ENCODE data around the gene TAF4B.
"Not testable (repeated sequence)": the region's sequence is repeated elsewhere in the genome, so short reads cannot be mapped to it uniquely, and the experiment has no call there.

The TAF4B gene

GRCh38 chr18:26215247-26215970 lies 10.8 kb upstream of the TAF4B start:
- peaks cover 11% of the 10 kb centered on the region for H3K4me1 Mint-ChIP-seq (ENCODE audit: low read depth)
- peak overlapping the region; percentile 81 for H3K4me3 Mint-ChIP-seq
- H3K36me3 Mint-ChIP-seq (ENCODE audit: low read depth) = no peaks in the 10 kb centered on the region
- H3K9me3 Mint-ChIP-seq = no peaks in the 10 kb centered on the region
- H3K27me3 Mint-ChIP-seq (ENCODE audit: low read depth) = peaks cover 6% of the 10 kb centered on the region
- peak overlapping the region; percentile 84 for H3K27ac Mint-ChIP-seq

GRCh38 chr18:26225022-26225693 lies 1.1 kb upstream of the TAF4B start:
- Mint-ChIP-seq H3K9me3 (no peaks in the 10 kb centered on the region), H3K4me1 (ENCODE audit: low read depth) (peaks cover 25% of the 10 kb centered on the region), H3K4me3 (peak overlapping the region; percentile 13), H3K36me3 (ENCODE audit: low read depth) (peaks cover 1% of the 10 kb centered on the region), H3K27ac (no peak overlapping the region), H3K27me3 (ENCODE audit: low read depth) (peaks cover 17% of the 10 kb centered on the region)

- Mint-ChIP-seq H3K4me1 (ENCODE audit: low read depth) (peaks cover 27% of the 10 kb centered on the region), H3K4me3 (peak overlapping the region; percentile 94), H3K27me3 (ENCODE audit: low read depth) (peaks cover 13% of the 10 kb centered on the region), H3K27ac (peak overlapping the region; percentile 93), H3K9me3 (no peaks in the 10 kb centered on the region), H3K36me3 (ENCODE audit: low read depth) (peaks cover 1% of the 10 kb centered on the region)
Observed at GRCh38 chr18:26225915-26226228, 373 bp upstream of the TAF4B start.

GRCh38 chr18:26227051-26227670 lies 916 bp downstream of the TAF4B start:
- Mint-ChIP-seq H3K27me3 (ENCODE audit: low read depth) (peaks cover 4% of the 10 kb centered on the region), H3K4me3 (peak overlapping the region; percentile 92), H3K36me3 (ENCODE audit: low read depth) (peaks cover 1% of the 10 kb centered on the region), H3K4me1 (ENCODE audit: low read depth) (peaks cover 27% of the 10 kb centered on the region), H3K9me3 (no peaks in the 10 kb centered on the region), H3K27ac (peak overlapping the region; percentile 91)

GRCh38 chr18:26228562-26229260 lies 2.5 kb downstream of the TAF4B start:
- peaks cover 2% of the 10 kb centered on the region for H3K36me3 Mint-ChIP-seq (ENCODE audit: low read depth)
- no peak overlapping the region for H3K27ac Mint-ChIP-seq
- H3K4me1 Mint-ChIP-seq (ENCODE audit: low read depth) = peaks cover 27% of the 10 kb centered on the region
- H3K27me3 Mint-ChIP-seq (ENCODE audit: low read depth) = peaks cover 3% of the 10 kb centered on the region
- no peaks in the 10 kb centered on the region for H3K9me3 Mint-ChIP-seq
- peak overlapping the region; percentile 92 for H3K4me3 Mint-ChIP-seq

GRCh38 chr18:26230497-26230896 lies 4.3 kb downstream of the TAF4B start:
- Mint-ChIP-seq H3K36me3 (ENCODE audit: low read depth) (peaks cover 2% of the 10 kb centered on the region), H3K27me3 (ENCODE audit: low read depth) (no peaks in the 10 kb centered on the region), H3K9me3 (no peaks in the 10 kb centered on the region), H3K27ac (no peak overlapping the region), H3K4me1 (ENCODE audit: low read depth) (peaks cover 31% of the 10 kb centered on the region), H3K4me3 (no peak overlapping the region)

- Mint-ChIP-seq H3K4me1 (ENCODE audit: low read depth) (peaks cover 14% of the 10 kb centered on the region), H3K4me3 (no peak overlapping the region), H3K9me3 (peaks cover 4% of the 10 kb centered on the region), H3K27me3 (ENCODE audit: low read depth) (no peaks in the 10 kb centered on the region), H3K27ac (no peak overlapping the region), H3K36me3 (ENCODE audit: low read depth) (peaks cover 2% of the 10 kb centered on the region)
Observed at GRCh38 chr18:26233208-26233607, 7.0 kb downstream of the TAF4B start.

- not testable (repeated sequence) for H3K27ac Mint-ChIP-seq; H3K4me1 Mint-ChIP-seq (ENCODE audit: low read depth); H3K27me3 Mint-ChIP-seq (ENCODE audit: low read depth); H3K36me3 Mint-ChIP-seq (ENCODE audit: low read depth); H3K4me3 Mint-ChIP-seq
- peaks cover 20% of the 10 kb centered on the region for H3K9me3 Mint-ChIP-seq
Observed at GRCh38 chr18:26237363-26237762, 11.1 kb downstream of the TAF4B start.

GRCh38 chr18:26238718-26239117 lies 12.5 kb downstream of the TAF4B start:
- H3K4me1 Mint-ChIP-seq (ENCODE audit: low read depth); H3K36me3 Mint-ChIP-seq (ENCODE audit: low read depth); H3K27ac Mint-ChIP-seq; H3K4me3 Mint-ChIP-seq; H3K27me3 Mint-ChIP-seq (ENCODE audit: low read depth): not testable (repeated sequence)
- peaks cover 32% of the 10 kb centered on the region for H3K9me3 Mint-ChIP-seq

GRCh38 chr18:26242392-26242791 lies 16.1 kb downstream of the TAF4B start:
- H3K4me1 Mint-ChIP-seq (ENCODE audit: low read depth); H3K36me3 Mint-ChIP-seq (ENCODE audit: low read depth); H3K4me3 Mint-ChIP-seq; H3K27me3 Mint-ChIP-seq (ENCODE audit: low read depth); H3K27ac Mint-ChIP-seq: not testable (repeated sequence)
- peaks cover 50% of the 10 kb centered on the region for H3K9me3 Mint-ChIP-seq

- not testable (repeated sequence) for H3K4me3 Mint-ChIP-seq; H3K27ac Mint-ChIP-seq; H3K36me3 Mint-ChIP-seq (ENCODE audit: low read depth); H3K4me1 Mint-ChIP-seq (ENCODE audit: low read depth); H3K27me3 Mint-ChIP-seq (ENCODE audit: low read depth)
- peaks cover 48% of the 10 kb centered on the region for H3K9me3 Mint-ChIP-seq
Observed at GRCh38 chr18:26245434-26245833, 19.2 kb downstream of the TAF4B start.

GRCh38 chr18:26252411-26252810 lies 26.2 kb downstream of the TAF4B start:
- Mint-ChIP-seq H3K4me1 (ENCODE audit: low read depth) (peaks cover 5% of the 10 kb centered on the region), H3K27me3 (ENCODE audit: low read depth) (no peaks in the 10 kb centered on the region), H3K36me3 (ENCODE audit: low read depth) (no peaks in the 10 kb centered on the region), H3K9me3 (no peaks in the 10 kb centered on the region), H3K4me3 (no peak overlapping the region), H3K27ac (no peak overlapping the region)

- H3K9me3 Mint-ChIP-seq; H3K27ac Mint-ChIP-seq; H3K27me3 Mint-ChIP-seq (ENCODE audit: low read depth); H3K4me3 Mint-ChIP-seq; H3K36me3 Mint-ChIP-seq (ENCODE audit: low read depth); H3K4me1 Mint-ChIP-seq (ENCODE audit: low read depth): not testable (repeated sequence)
Observed at GRCh38 chr18:26254808-26255207, 28.6 kb downstream of the TAF4B start.

GRCh38 chr18:26255695-26256622 lies 29.7 kb downstream of the TAF4B start:
- Mint-ChIP-seq H3K36me3 (ENCODE audit: low read depth) (no peaks in the 10 kb centered on the region), H3K4me3 (no peak overlapping the region)

More at GRCh38 chr18:26255695-26256622, 29.7 kb downstream of the TAF4B start:
- peaks cover 5% of the 10 kb centered on the region for H3K4me1 Mint-ChIP-seq (ENCODE audit: low read depth)
- H3K9me3 Mint-ChIP-seq = no peaks in the 10 kb centered on the region
- no peak overlapping the region for H3K27ac Mint-ChIP-seq
- no peaks in the 10 kb centered on the region for H3K27me3 Mint-ChIP-seq (ENCODE audit: low read depth)
